ENCODE results near the gene TNFSF15. TPM values are rescaled to one million over a fixed set of nuclear protein-coding genes. Genes with fewer than 3 reads are reported as not detected.

The TNFSF15 gene
- total and polyA plus RNA-seq, 2 experiments from 2014 or later: 0.06 to 0.07 TPM

DNA sequence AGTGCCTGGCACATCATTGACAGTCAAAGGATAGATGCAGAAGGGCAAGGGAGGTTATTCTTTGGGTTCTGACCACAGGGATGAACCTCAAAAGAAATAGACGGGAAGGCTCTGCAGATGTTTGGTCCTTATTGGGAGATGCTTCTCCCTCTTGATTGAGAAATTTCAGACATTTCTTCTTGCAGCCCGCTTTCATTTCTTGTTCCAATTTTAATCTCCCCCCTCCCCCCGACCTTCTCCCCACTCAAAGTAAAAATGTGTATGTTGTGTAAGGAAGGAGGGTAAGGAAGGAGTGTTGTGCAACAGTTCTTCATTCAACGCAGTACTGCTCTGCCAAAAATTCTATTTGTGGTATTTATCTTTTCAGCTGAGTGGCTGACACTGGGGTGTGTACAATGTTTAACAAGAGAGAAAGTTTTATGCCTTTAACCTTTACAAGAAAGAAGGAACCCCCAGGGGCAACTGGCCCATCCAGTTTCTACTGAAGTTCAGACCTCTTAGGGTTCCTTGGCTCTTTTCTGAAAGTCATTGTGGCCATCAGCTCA, 46.3 kb upstream of the TNFSF15 start:
- DNase-seq (ENCODE audit: low spot score): no peak
- H3K4me3 ChIP-seq: no peak overlapping the region
- no peak overlapping the region for H2AFZ ChIP-seq
- H3K4me1 ChIP-seq (ENCODE audit: insufficient read depth): no peaks in the 10 kb centered on the region
- no peaks in the 10 kb centered on the region for H3K79me2 ChIP-seq (replicated peaks; ENCODE audit: insufficient read depth)
- Mint-ChIP-seq H3K36me3 (ENCODE audit: low read depth) (no peaks in the 10 kb centered on the region), H3K4me3 (no peak overlapping the region), H3K9me3 (no peaks in the 10 kb centered on the region), H3K4me1 (peaks cover 6% of the 10 kb centered on the region), H3K27me3 (ENCODE audit: insufficient read depth, low read depth, poor library complexity) (peaks cover 3% of the 10 kb centered on the region), H3K27ac (no peak overlapping the region)
- no peak overlapping the region for H3K4me2 ChIP-seq
- H4K20me1 ChIP-seq (replicated peaks; ENCODE audit: insufficient read depth): no peaks in the 10 kb centered on the region
- ATAC-seq: no peak
- H3K9me2 ChIP-seq (ENCODE audit: insufficient read depth): 0 out of 2 replicates have a peak, but pooled peaks cover 3% of the 10 kb centered on the region
- no peaks in the 10 kb centered on the region for H3K36me3 ChIP-seq (ENCODE audit: insufficient read depth)
- H3K27me3 ChIP-seq (ENCODE audit: insufficient read depth): no peaks in the 10 kb centered on the region
- H3F3A ChIP-seq (replicated peaks; ENCODE audit: low read depth): no peaks in the 10 kb centered on the region
- no peak overlapping the region for H3K27ac ChIP-seq (ENCODE audit: low read depth)
- no peak for TF ChIP-seq NANOG (IDR thresholded peaks at IDR 0.05; ENCODE audit: borderline replicate concordance)
- no peak for TF ChIP-seq ZNF462 (CRISPR knock-in tag; IDR thresholded peaks at IDR 0.05)
- no peak for TF ChIP-seq POLR2AphosphoS5 (IDR thresholded peaks at IDR 0.05; ENCODE audit: low read depth)
- no peak for TF ChIP-seq EZH2 (IDR thresholded peaks at IDR 0.05; ENCODE audit: low read depth, unreplicated experiment)
- TF ChIP-seq ZNF114 (CRISPR knock-in tag; IDR thresholded peaks at IDR 0.05): no peak
- TF ChIP-seq CTCF (conservative IDR thresholded peaks at IDR 0.05; ENCODE audit: low read depth in 2 of 2): no peak
- no peak for TF ChIP-seq CREB1 (CRISPR knock-in tag; IDR thresholded peaks at IDR 0.05; ENCODE audit: low read depth)
- TF ChIP-seq JUNB (IDR thresholded peaks at IDR 0.05; ENCODE audit: unreplicated experiment): no peak
- no peak for TF ChIP-seq EZH2phosphoT487 (IDR thresholded peaks at IDR 0.05; ENCODE audit: unreplicated experiment)
- TF ChIP-seq, protein P1, sequence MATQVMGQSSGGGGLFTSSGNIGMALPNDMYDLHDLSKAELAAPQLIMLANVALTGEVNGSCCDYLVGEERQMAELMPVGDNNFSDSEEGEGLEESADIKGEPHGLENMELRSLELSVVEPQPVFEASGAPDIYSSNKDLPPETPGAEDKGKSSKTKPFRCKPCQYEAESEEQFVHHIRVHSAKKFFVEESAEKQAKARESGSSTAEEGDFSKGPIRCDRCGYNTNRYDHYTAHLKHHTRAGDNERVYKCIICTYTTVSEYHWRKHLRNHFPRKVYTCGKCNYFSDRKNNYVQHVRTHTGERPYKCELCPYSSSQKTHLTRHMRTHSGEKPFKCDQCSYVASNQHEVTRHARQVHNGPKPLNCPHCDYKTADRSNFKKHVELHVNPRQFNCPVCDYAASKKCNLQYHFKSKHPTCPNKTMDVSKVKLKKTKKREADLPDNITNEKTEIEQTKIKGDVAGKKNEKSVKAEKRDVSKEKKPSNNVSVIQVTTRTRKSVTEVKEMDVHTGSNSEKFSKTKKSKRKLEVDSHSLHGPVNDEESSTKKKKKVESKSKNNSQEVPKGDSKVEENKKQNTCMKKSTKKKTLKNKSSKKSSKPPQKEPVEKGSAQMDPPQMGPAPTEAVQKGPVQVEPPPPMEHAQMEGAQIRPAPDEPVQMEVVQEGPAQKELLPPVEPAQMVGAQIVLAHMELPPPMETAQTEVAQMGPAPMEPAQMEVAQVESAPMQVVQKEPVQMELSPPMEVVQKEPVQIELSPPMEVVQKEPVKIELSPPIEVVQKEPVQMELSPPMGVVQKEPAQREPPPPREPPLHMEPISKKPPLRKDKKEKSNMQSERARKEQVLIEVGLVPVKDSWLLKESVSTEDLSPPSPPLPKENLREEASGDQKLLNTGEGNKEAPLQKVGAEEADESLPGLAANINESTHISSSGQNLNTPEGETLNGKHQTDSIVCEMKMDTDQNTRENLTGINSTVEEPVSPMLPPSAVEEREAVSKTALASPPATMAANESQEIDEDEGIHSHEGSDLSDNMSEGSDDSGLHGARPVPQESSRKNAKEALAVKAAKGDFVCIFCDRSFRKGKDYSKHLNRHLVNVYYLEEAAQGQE (IDR thresholded peaks at IDR 0.05; ENCODE audit: unreplicated experiment): no peak

Measured in GM23338 (cell line).